Transverse colon (tissue), 4 donors: ENCODE results near the gene PROSER3.

Source experiments
- CTCF ChIP-seq, 5 experiments: fragments of 200-600 bp in 3 of 5; fragments of 450-650 bp in 2 of 5; sonication (generic) in 3 of 5; IDR thresholded peaks; 1 replicate in 2 of 5; 2 replicates in 3 of 5; pipeline ENCODE4 v1.5.1; 2016 to 2017; ENCODE audit warnings: antibody characterized with exemption in 5 of 5, inconsistent platforms in 3 of 5, mild to moderate bottlenecking in 2 of 5, moderate library complexity in 1 of 5
- POLR2A ChIP-seq: fragments of 450-650 bp; IDR thresholded peaks from one replicate; pipeline ENCODE4 v1.6.1; 2016; ENCODE audit warnings: antibody characterized with exemption, mild to moderate bottlenecking, moderate library complexity
- POLR2AphosphoS5 ChIP-seq, 3 donors: sonication (generic); formaldehyde crosslinking; IDR thresholded peaks; one replicate each; pipeline ENCODE4 v1.6.1; 2016; ENCODE audit warnings: antibody characterized with exemption in 3 of 3

- TF ChIP-seq CTCF (IDR thresholded peaks at IDR 0.05) (no peak), POLR2AphosphoS5 (IDR thresholded peaks at IDR 0.05) (no peak), POLR2A (no peak)
These were observed 32.6 kb upstream of the PROSER3 start for GRCh38 chr19:35725216-35725861.
